ENCODE results near the gene ZNF554. TPM values are rescaled to one million over a fixed set of nuclear protein-coding genes. Genes with fewer than 3 reads are reported as not detected.

The ZNF554 gene
- total and polyA plus RNA-seq, 2 donors (not counting 3 experiments of a cell fraction or from before 2014, with no cell fraction given): 1.2 to 1.6 TPM

GRCh38 chr19:2885736-2886135, 66.1 kb downstream of the ZNF554 start:
- CTCF ChIA-PET: interaction anchor here (2.1 kb wide), 1 partner anchor 65 kb away, joined by 12 read pairs; no protein-coding TSS in a partner anchor
- Histone ChIP-seq H3K4me3 (replicated peaks in 1 of 3; ENCODE audit: insufficient read depth in 1 of 3, low read depth in 1 of 3, low read length in 3 of 3) (no peak overlapping the region), H3K27ac (ENCODE audit: insufficient read depth, low read depth, low read length) (no peak overlapping the region), H3K36me3 (ENCODE audit: control insufficient read depth in 2 of 2, extremely low read depth in 1 of 2, insufficient read depth in 2 of 2, low read length in 2 of 2) (no peaks in the 10 kb centered on the region), H3K9me1 (replicated peaks; ENCODE audit: control insufficient read depth, extremely low read depth, insufficient read depth, low read length) (no peaks in the 10 kb centered on the region), H3K9me3 (replicated peaks; ENCODE audit: control insufficient read depth, insufficient read depth, low read length) (no peaks in the 10 kb centered on the region), H3K4me2 (ENCODE audit: insufficient read depth, low read length) (no peak overlapping the region), H3K4me1 (ENCODE audit: control insufficient read depth, extremely low read depth, insufficient read depth, low read length) (peaks cover 3% of the 10 kb centered on the region), H2AFZ (ENCODE audit: low read depth, low read length) (no peak overlapping the region), H4K20me1 (replicated peaks; ENCODE audit: control insufficient read depth, extremely low read depth, insufficient read depth, low read length) (no peaks in the 10 kb centered on the region), H3K9ac (replicated peaks; ENCODE audit: extremely low read depth, insufficient read depth, low read length) (no peak overlapping the region), H3K79me2 (ENCODE audit: control insufficient read depth, insufficient read depth, low read length) (no peaks in the 10 kb centered on the region), H3K27me3 (ENCODE audit: control insufficient read depth in 2 of 2, insufficient read depth in 2 of 2, low read length in 2 of 2) (no peaks in the 10 kb centered on the region)
- DNase-seq (ENCODE audit: low read depth, low spot score) (no peak), FAIRE-seq (no peak)
- dilution Hi-C loops (cut with MboI; ENCODE audit: extremely low pct_ligation_motif_present, low sequenced_read_pairs) (no loop called here), intact Hi-C loops (cut with micrococcal nuclease) (no loop called here)
- no peak for TF ChIP-seq POLR2AphosphoS5 (IDR thresholded peaks at IDR 0.05; ENCODE audit: insufficient read depth, low read depth, low read length)
- TF ChIP-seq EZH2 (IDR thresholded peaks at IDR 0.05; ENCODE audit: borderline replicate concordance, low read depth, low read length, severe bottlenecking): no peak
- POLR2A ChIA-PET: no interaction called here
- BruUV-seq (replicated peaks): no TSS peak

Other genes starting within 250 kb of the ZNF554 start
- gene GNG7, start 117.2 kb upstream of the ZNF554 start, total RNA-seq: 0.72 and 0.84 TPM in 2 replicates
- 0.25 and 0.29 TPM in 2 replicates for gene GNG7, start 117.2 kb upstream of the ZNF554 start, polyA plus RNA-seq
- gene DIRAS1, start 98.5 kb upstream of the ZNF554 start, total RNA-seq: 0.09 and 0.23 TPM in 2 replicates
- gene DIRAS1, start 98.5 kb upstream of the ZNF554 start, polyA plus RNA-seq: 0.17 and 0.43 TPM in 2 replicates
- 25.8 and 28.0 TPM in 2 replicates for gene SLC39A3, start 79.9 kb upstream of the ZNF554 start, total RNA-seq
- 43.1 and 49.4 TPM in 2 replicates for gene SLC39A3, start 79.9 kb upstream of the ZNF554 start, polyA plus RNA-seq
- gene SGTA, start 36.6 kb upstream of the ZNF554 start, total RNA-seq: 72.3 and 76.5 TPM in 2 replicates
- 119 and 131 TPM in 2 replicates for gene SGTA, start 36.6 kb upstream of the ZNF554 start, polyA plus RNA-seq
- gene THOP1, start 34.4 kb upstream of the ZNF554 start, total RNA-seq: 108 and 115 TPM in 2 replicates
- 82.8 and 88.0 TPM in 2 replicates for gene THOP1, start 34.4 kb upstream of the ZNF554 start, polyA plus RNA-seq
- 4.7 and 5.4 TPM in 2 replicates for gene ZNF555, start 21.6 kb downstream of the ZNF554 start, total RNA-seq
- gene ZNF555, start 21.6 kb downstream of the ZNF554 start, polyA plus RNA-seq: 1.2 and 1.6 TPM in 2 replicates
- not detected in 2 replicates for gene ZNF556, start 47.5 kb downstream of the ZNF554 start, total RNA-seq
- 0.01 TPM in 1 of 2 replicates, not detected in the other for gene ZNF556, start 47.5 kb downstream of the ZNF554 start, polyA plus RNA-seq
- 3.4 and 3.6 TPM in 2 replicates for gene ZNF57, start 81.1 kb downstream of the ZNF554 start, total RNA-seq
- 2.0 TPM in 2 replicates for gene ZNF57, start 81.1 kb downstream of the ZNF554 start, polyA plus RNA-seq
- gene ZNF77, start 125.1 kb downstream of the ZNF554 start, total RNA-seq: 5.9 and 7.0 TPM in 2 replicates
- gene ZNF77, start 125.1 kb downstream of the ZNF554 start, polyA plus RNA-seq: 7.7 and 10.2 TPM in 2 replicates
- gene TLE6, start 157.7 kb downstream of the ZNF554 start, total RNA-seq: 1.9 and 2.0 TPM in 2 replicates
- 1.6 and 2.1 TPM in 2 replicates for gene TLE6, start 157.7 kb downstream of the ZNF554 start, polyA plus RNA-seq
- gene TLE2, start 209.4 kb downstream of the ZNF554 start, total RNA-seq: 38.8 and 42.5 TPM in 2 replicates
- 32.0 and 38.3 TPM in 2 replicates for gene TLE2, start 209.4 kb downstream of the ZNF554 start, polyA plus RNA-seq
- 393 and 394 TPM in 2 replicates for gene TLE5, start 242.6 kb downstream of the ZNF554 start, total RNA-seq
- gene TLE5, start 242.6 kb downstream of the ZNF554 start, polyA plus RNA-seq: 574 and 716 TPM in 2 replicates

All from endothelial cell of umbilical vein (primary cell).